ENCODE measurements around the gene POLD3. TPM values are rescaled to one million over a fixed set of nuclear protein-coding genes. Genes with fewer than 3 reads are reported as not detected.

The POLD3 gene
- total and polyA plus RNA-seq, 2 donors (not counting 1 experiment from before 2014, with no cell fraction given), result 4.6 to 17.6 TPM

DNA sequence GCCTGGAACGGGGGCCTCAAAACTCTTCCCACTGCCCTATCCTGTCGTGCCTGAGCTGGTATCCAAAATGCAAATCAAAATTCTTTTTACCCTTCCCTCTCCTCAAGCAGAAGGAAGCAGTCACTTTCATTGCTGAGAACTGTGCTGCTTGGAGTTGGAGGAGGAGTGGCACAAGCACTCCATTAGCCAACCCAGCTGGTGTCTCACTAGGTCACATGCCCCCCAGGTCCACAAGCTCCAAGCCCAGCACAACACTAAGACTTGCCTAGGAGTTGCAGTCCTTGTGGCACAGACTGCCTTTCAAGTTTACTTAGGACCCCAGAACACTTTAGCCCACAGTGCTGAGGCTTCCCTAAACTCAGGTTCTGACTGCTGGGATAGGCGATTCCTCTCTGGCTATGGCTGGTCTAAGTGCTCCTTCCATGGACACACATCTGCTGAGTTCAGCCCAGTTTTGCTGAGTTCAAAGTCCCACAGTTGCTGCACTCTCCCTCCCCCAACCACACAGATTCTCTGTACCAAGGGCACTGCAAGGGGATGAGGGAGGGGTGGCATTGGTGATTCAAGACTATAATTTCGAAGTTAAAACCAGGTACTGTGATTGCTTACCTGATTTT lies 70.2 kb downstream of the POLD3 start:
- ATAC-seq (ENCODE audit: low read depth), result no peak
- H3K27ac Mint-ChIP-seq, result no peak overlapping the region
- no peak for DNase-seq
- no peaks in the 10 kb centered on the region for H3K4me1 Mint-ChIP-seq
- H3K27me3 Mint-ChIP-seq, result no peaks in the 10 kb centered on the region
- Histone ChIP-seq H3K9me3 (ENCODE audit: control extremely low read depth in 1 of 3, control insufficient read depth in 2 of 3, insufficient read depth in 1 of 3, low read length in 2 of 3) (peaks cover 0 to 11% (median 0%) of the 10 kb centered on the region in 3 donors), H3K9ac (ENCODE audit: low read length) (no peak overlapping the region), H3K27ac (ENCODE audit: low read length in 2 of 2) (no peak overlapping the region), H3K4me1 (ENCODE audit: control insufficient read depth in 2 of 2, insufficient read depth in 2 of 2, low read length in 2 of 2) (no peaks in the 10 kb centered on the region), H3K36me3 (replicated peaks in 1 of 2; ENCODE audit: control extremely low read depth in 1 of 2, control insufficient read depth in 1 of 2, extremely low read depth in 1 of 2, insufficient read depth in 2 of 2, low read length in 1 of 2) (no peaks in the 10 kb centered on the region), H2AFZ (ENCODE audit: insufficient read depth, low read depth, low read length, poor library complexity, severe bottlenecking) (no peak overlapping the region), H4K20me1 (ENCODE audit: control insufficient read depth, insufficient read depth, low read length, poor library complexity, severe bottlenecking) (no peaks in the 10 kb centered on the region), H3K27me3 (replicated peaks in 1 of 4; ENCODE audit: control extremely low read depth in 1 of 4, control insufficient read depth in 3 of 4, insufficient read depth in 4 of 4, low read length in 3 of 4) (no peaks in the 10 kb centered on the region), H3K79me2 (ENCODE audit: control insufficient read depth, insufficient read depth, low read length) (no peaks in the 10 kb centered on the region), H3K4me2 (replicated peaks; ENCODE audit: low read depth, low read length, poor library complexity, severe bottlenecking) (no peak overlapping the region), H3K4me3 (ENCODE audit: control extremely low read depth in 1 of 5, extremely low read depth in 1 of 5, insufficient read depth in 1 of 5, low read depth in 2 of 5, low read length in 4 of 5) (no peak overlapping the region)
- H3K9me3 Mint-ChIP-seq (ENCODE audit: insufficient read depth), result peaks cover 16% of the 10 kb centered on the region
- TF ChIP-seq, protein P1, sequence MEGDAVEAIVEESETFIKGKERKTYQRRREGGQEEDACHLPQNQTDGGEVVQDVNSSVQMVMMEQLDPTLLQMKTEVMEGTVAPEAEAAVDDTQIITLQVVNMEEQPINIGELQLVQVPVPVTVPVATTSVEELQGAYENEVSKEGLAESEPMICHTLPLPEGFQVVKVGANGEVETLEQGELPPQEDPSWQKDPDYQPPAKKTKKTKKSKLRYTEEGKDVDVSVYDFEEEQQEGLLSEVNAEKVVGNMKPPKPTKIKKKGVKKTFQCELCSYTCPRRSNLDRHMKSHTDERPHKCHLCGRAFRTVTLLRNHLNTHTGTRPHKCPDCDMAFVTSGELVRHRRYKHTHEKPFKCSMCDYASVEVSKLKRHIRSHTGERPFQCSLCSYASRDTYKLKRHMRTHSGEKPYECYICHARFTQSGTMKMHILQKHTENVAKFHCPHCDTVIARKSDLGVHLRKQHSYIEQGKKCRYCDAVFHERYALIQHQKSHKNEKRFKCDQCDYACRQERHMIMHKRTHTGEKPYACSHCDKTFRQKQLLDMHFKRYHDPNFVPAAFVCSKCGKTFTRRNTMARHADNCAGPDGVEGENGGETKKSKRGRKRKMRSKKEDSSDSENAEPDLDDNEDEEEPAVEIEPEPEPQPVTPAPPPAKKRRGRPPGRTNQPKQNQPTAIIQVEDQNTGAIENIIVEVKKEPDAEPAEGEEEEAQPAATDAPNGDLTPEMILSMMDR (IDR thresholded peaks at IDR 0.05), result no peak
- no peak for TF ChIP-seq EZH2 (IDR thresholded peaks at IDR 0.05; ENCODE audit: borderline replicate concordance, insufficient read depth, low read depth, low read length, poor library complexity, severe bottlenecking)
- no peak overlapping the region for H3K4me3 Mint-ChIP-seq
- POLR2A ChIA-PET, result no interaction called here
- CTCF ChIA-PET, result no interaction called here
- 100% methylated on average over 2 of the region's 4 CpGs for WGBS (ENCODE audit: insufficient coverage)
- intact Hi-C loops (cut with micrococcal nuclease), result no loop called here

DNA sequence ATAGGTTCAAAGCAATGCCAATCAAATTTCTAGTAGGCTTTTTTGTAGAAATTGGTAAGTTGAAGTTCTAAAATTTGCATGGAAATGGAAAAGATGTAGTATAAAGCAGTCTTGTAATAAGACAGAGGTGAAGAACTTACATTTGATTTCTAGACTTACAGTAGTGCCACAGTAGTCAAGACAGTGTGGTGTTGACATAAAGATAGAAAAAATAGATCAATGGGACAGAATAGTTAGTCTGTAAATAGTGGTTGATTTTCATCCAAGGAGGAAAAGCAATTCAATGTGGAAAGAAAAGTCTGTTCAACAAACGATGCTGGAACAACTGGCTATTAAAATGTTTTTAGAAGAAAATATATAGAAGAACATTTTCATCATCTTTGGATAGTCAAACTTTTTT lies 70.9 kb downstream of the POLD3 start:
- CTCF ChIA-PET, result no interaction called here
- H3K27ac Mint-ChIP-seq, result no peak overlapping the region
- intact Hi-C loops (cut with micrococcal nuclease), result no loop called here

More for the DNA sequence above, 70.9 kb downstream of the POLD3 start:
- TF ChIP-seq, protein P1 (IDR thresholded peaks at IDR 0.05), result no peak
- TF ChIP-seq EZH2 (IDR thresholded peaks at IDR 0.05; ENCODE audit: borderline replicate concordance, insufficient read depth, low read depth, low read length, poor library complexity, severe bottlenecking), result no peak
- WGBS (ENCODE audit: insufficient coverage), result no CpG with 5 or more reads among the region's 1 CpG
- no peaks in the 10 kb centered on the region for H3K79me2 ChIP-seq (ENCODE audit: control insufficient read depth, insufficient read depth, low read length)
- peaks cover 0 to 11% (median 0%) of the 10 kb centered on the region in 3 donors for H3K9me3 ChIP-seq (ENCODE audit: control extremely low read depth in 1 of 3, control insufficient read depth in 2 of 3, insufficient read depth in 1 of 3, low read length in 2 of 3)
- H3K27me3 Mint-ChIP-seq, result no peaks in the 10 kb centered on the region
- no peak overlapping the region for H3K4me3 ChIP-seq (ENCODE audit: control extremely low read depth in 1 of 5, extremely low read depth in 1 of 5, insufficient read depth in 1 of 5, low read depth in 2 of 5, low read length in 4 of 5)
- ATAC-seq (ENCODE audit: low read depth) (no peak), DNase-seq (no peak)
- H3K27ac ChIP-seq (ENCODE audit: low read length in 2 of 2), result no peak overlapping the region
- no peaks in the 10 kb centered on the region for H3K36me3 ChIP-seq (replicated peaks in 1 of 2; ENCODE audit: control extremely low read depth in 1 of 2, control insufficient read depth in 1 of 2, extremely low read depth in 1 of 2, insufficient read depth in 2 of 2, low read length in 1 of 2)
- no peaks in the 10 kb centered on the region for H3K27me3 ChIP-seq (replicated peaks in 1 of 4; ENCODE audit: control extremely low read depth in 1 of 4, control insufficient read depth in 3 of 4, insufficient read depth in 4 of 4, low read length in 3 of 4)
- no peak overlapping the region for H3K4me2 ChIP-seq (replicated peaks; ENCODE audit: low read depth, low read length, poor library complexity, severe bottlenecking)
- H3K4me3 Mint-ChIP-seq, result no peak overlapping the region
- H4K20me1 ChIP-seq (ENCODE audit: control insufficient read depth, insufficient read depth, low read length, poor library complexity, severe bottlenecking), result no peaks in the 10 kb centered on the region
- POLR2A ChIA-PET, result no interaction called here
- H3K9ac ChIP-seq (ENCODE audit: low read length), result no peak overlapping the region
- H3K9me3 Mint-ChIP-seq (ENCODE audit: insufficient read depth), result peaks cover 11% of the 10 kb centered on the region
- H3K4me1 Mint-ChIP-seq, result no peaks in the 10 kb centered on the region
- H2AFZ ChIP-seq (ENCODE audit: insufficient read depth, low read depth, low read length, poor library complexity, severe bottlenecking), result no peak overlapping the region
- no peaks in the 10 kb centered on the region for H3K4me1 ChIP-seq (ENCODE audit: control insufficient read depth in 2 of 2, insufficient read depth in 2 of 2, low read length in 2 of 2)

All from B cell (primary cell).